Epidermal melanocyte (primary cell): ENCODE measurements around the gene SPSB2.

ENCODE experiments used
- DNase-seq: peaks from one replicate; pipeline ENCODE4 v3.0.0; 2011; ENCODE audit warnings: low spot score; ENCODE audit not compliant: insufficient read length

SPSB2 gene

GRCh38 chr12:6851921-6852650 lies 21.0 kb downstream of the SPSB2 start, which contains the start of gene USP5:
TSS of gene USP5 (plus strand) at chr12:6852150. CDS start at chr12:6852180, 30 bp downstream.
- DNase-seq, result peak; percentile 97

- peak; percentile 100 for DNase-seq
Observed at GRCh38 chr12:6851153-6851920, 21.8 kb downstream of the SPSB2 start, which contains the start of gene CDCA3. TSS of gene CDCA3 (minus strand) at chr12:6851286. CDS start at chr12:6850952, 334 bp downstream.

GRCh38 chr12:6850796-6851152 lies 22.3 kb downstream of the SPSB2 start:
- DNase-seq, result no peak

- DNase-seq, result no peak
Observed at GRCh38 chr12:6849976-6850560, 23.0 kb downstream of the SPSB2 start.

- DNase-seq, result no peak
Observed at GRCh38 chr12:6849427-6849826, 23.7 kb downstream of the SPSB2 start.

- DNase-seq, result no peak
Observed at GRCh38 chr12:6847676-6848075, 25.4 kb downstream of the SPSB2 start.

GRCh38 chr12:6846316-6846869 lies 26.7 kb downstream of the SPSB2 start:
- no peak for DNase-seq

GRCh38 chr12:6845395-6845794 lies 27.7 kb downstream of the SPSB2 start:
- no peak for DNase-seq

- DNase-seq, result no peak
Observed at GRCh38 chr12:6843118-6843902, 29.8 kb downstream of the SPSB2 start.

GRCh38 chr12:6842075-6842474 lies 31.0 kb downstream of the SPSB2 start:
- DNase-seq, result no peak

GRCh38 chr12:6840761-6841515 lies 32.2 kb downstream of the SPSB2 start, which contains the start of gene GNB3:
TSS of gene GNB3 (plus strand) at chr12:6840925. CDS start at chr12:6841288, 363 bp downstream.
- DNase-seq, result no peak

GRCh38 chr12:6840330-6840729 lies 32.8 kb downstream of the SPSB2 start:
- no peak for DNase-seq

GRCh38 chr12:6839482-6840201 lies 33.5 kb downstream of the SPSB2 start:
- DNase-seq, result no peak

GRCh38 chr12:6838854-6839253 lies 34.2 kb downstream of the SPSB2 start:
- no peak for DNase-seq

- DNase-seq, result no peak
Observed at GRCh38 chr12:6837370-6838060, 35.6 kb downstream of the SPSB2 start.

- no peak for DNase-seq
Observed at GRCh38 chr12:6836851-6837250, 36.3 kb downstream of the SPSB2 start.

GRCh38 chr12:6834873-6835272 lies 38.2 kb downstream of the SPSB2 start:
- DNase-seq, result no peak

- DNase-seq, result no peak
Observed at GRCh38 chr12:6834254-6834653, 38.8 kb downstream of the SPSB2 start.
